Thoracic aorta (tissue), 2 donors: ENCODE measurements around the gene SPAG17. TPM values are rescaled to one million over a fixed set of nuclear protein-coding genes. Genes with fewer than 3 reads are reported as not detected.

Experiments
- ATAC-seq: fragments of 150-250 bp; one replicate; pipeline ENCODE4 v1.8.0; 2017; ENCODE audit warnings: low read depth; ENCODE audit not compliant: insufficient number of reproducible peaks, low FRiP score
- DNase-seq: peaks from one replicate; pipeline ENCODE4 v3.0.0-alpha.2; 2020; ENCODE audit warnings: low spot score
- H3K27ac ChIP-seq, 2 donors: fragments of 200-600 bp; sonication (generic); 1 replicate in 1 of 2; 2 replicates in 1 of 2; pipeline ENCODE4 v1.5.1; 2016; ENCODE audit warnings: mild to moderate bottlenecking in 2 of 2, moderate library complexity in 2 of 2
- H3K27me3 ChIP-seq: fragments of 200-600 bp; sonication (generic); replicated peaks from 2 replicates; pipeline ENCODE4 v1.6.0; 2016; ENCODE audit warnings: mild to moderate bottlenecking; ENCODE audit not compliant: insufficient read depth
- H3K36me3 ChIP-seq: fragments of 200-600 bp; sonication (generic); one replicate; pipeline ENCODE4 v1.5.1; 2016
- H3K4me1 ChIP-seq, 2 donors: fragments of 200-600 bp; sonication (generic); 1 replicate in 1 of 2; 2 replicates in 1 of 2; pipeline versions ENCODE4 v1.5.1 to v1.6.0; 2016; ENCODE audit warnings: low read depth in 2 of 2, mild to moderate bottlenecking in 1 of 2; ENCODE audit not compliant: control insufficient read depth in 1 of 2
- H3K4me3 ChIP-seq: fragments of 200-600 bp; sonication (generic); 2 replicates; pipeline ENCODE4 v1.5.1; 2016; ENCODE audit warnings: mild to moderate bottlenecking
- H3K9me3 ChIP-seq: fragments of 200-600 bp; sonication (generic); 2 replicates; pipeline ENCODE4 v1.5.1; 2016
- total RNA-seq, 2 donors: library from RNA; depleted of rRNA; stranded (reverse); fragments of >200 nt; gene quantifications; one replicate each; pipeline versions ENCODE4 v1.1.0 to v1.2.3, GENCODE V29; 2016
- TF ChIP-seq, protein P1 (sequence below): fragments of 200-600 bp; sonication (generic); IDR thresholded peaks from one replicate; pipeline ENCODE4 v1.5.1; 2019; ENCODE audit warnings: antibody characterized with exemption

Gene SPAG17
- total RNA-seq, 2 donors from 2014 or later = not detected

DNA sequence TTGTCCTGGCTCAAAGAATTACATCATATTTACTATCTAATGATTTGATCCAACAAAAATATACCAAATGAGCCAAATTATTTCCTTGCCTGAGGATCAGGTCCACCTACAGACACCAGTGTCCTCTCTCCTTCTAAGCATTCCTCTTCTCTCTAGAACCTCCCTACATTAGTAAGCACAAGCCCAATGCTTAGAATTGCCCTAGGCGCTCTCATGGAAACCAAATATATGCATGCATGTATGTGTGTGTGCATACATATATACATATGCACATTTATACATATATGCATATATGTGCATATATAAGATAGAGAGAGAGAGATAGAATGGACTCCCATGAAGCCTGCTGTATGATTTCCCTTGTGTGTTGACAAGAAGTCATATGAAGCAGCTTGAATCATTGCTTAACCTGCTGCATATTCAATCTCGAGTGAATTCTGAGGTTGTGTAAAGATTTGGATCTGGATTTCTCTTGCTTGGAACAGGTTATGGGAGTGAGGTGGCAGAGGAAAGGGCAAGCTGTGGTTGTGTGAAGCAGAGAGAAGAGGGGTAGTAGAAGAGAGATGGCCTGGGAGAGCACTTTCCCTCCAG is 66.1 kb downstream of the SPAG17 start:
- Histone ChIP-seq H3K27ac (no peak overlapping the region), H3K27me3 (no peaks in the 10 kb centered on the region), H3K36me3 (no peaks in the 10 kb centered on the region), H3K9me3 (no peaks in the 10 kb centered on the region), H3K4me3 (no peak overlapping the region), H3K4me1 (no peaks in the 10 kb centered on the region)
- DNase-seq = no peak
- TF ChIP-seq, protein P1, sequence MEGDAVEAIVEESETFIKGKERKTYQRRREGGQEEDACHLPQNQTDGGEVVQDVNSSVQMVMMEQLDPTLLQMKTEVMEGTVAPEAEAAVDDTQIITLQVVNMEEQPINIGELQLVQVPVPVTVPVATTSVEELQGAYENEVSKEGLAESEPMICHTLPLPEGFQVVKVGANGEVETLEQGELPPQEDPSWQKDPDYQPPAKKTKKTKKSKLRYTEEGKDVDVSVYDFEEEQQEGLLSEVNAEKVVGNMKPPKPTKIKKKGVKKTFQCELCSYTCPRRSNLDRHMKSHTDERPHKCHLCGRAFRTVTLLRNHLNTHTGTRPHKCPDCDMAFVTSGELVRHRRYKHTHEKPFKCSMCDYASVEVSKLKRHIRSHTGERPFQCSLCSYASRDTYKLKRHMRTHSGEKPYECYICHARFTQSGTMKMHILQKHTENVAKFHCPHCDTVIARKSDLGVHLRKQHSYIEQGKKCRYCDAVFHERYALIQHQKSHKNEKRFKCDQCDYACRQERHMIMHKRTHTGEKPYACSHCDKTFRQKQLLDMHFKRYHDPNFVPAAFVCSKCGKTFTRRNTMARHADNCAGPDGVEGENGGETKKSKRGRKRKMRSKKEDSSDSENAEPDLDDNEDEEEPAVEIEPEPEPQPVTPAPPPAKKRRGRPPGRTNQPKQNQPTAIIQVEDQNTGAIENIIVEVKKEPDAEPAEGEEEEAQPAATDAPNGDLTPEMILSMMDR = no peak
- ATAC-seq = no peak

DNA sequence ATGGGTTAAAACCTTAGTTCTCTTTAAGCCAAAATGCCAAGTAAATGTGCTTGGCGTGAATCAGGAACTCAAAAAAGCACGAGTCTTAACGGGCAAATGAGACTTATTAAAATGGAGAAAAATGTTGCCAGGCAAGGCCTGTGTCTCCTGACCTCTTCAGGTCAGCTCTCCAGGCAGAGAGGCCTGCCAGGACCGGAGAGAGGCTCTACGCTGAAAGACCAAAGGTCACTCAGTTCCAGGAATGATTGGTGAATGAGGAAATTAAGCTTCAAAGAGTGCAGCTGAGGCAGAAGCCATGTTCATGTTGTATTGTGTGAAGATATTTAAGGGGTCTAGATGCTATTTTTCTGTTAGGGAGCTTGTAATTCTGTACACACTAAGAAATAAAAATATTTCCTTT is 66.6 kb downstream of the SPAG17 start:
- H3K36me3 ChIP-seq = no peaks in the 10 kb centered on the region
- H3K27ac ChIP-seq = no peak overlapping the region
- H3K4me1 ChIP-seq = no peaks in the 10 kb centered on the region
- ATAC-seq (no peak), DNase-seq (no peak)
- no peak overlapping the region for H3K4me3 ChIP-seq
- H3K9me3 ChIP-seq = no peaks in the 10 kb centered on the region
- no peaks in the 10 kb centered on the region for H3K27me3 ChIP-seq
- TF ChIP-seq, protein P1 = no peak

DNA sequence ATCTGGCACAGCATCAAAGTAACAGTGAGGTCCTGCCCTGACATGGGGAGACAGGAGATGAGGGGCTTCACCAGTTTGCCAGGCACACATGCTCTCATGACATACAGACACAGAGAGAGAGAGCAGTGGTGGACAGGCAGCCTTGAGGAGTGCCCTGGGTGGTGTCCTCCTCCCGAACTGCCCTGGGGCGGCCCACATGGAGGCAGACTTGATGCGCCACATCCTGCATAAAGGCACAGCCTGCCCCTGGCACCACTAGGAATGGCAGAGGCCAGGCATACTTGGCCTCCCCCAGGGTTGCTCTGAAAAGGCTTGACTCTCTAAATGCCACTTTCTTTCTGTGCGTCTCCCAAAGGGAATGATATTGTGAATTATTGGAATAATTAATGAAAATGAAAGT is 67.5 kb downstream of the SPAG17 start:
- DNase-seq (no peak), ATAC-seq (no peak)
- Histone ChIP-seq H3K9me3 (no peaks in the 10 kb centered on the region), H3K36me3 (no peaks in the 10 kb centered on the region), H3K4me3 (no peak overlapping the region), H3K4me1 (no peaks in the 10 kb centered on the region), H3K27me3 (no peaks in the 10 kb centered on the region), H3K27ac (no peak overlapping the region)
- TF ChIP-seq, protein P1 = no peak

DNA sequence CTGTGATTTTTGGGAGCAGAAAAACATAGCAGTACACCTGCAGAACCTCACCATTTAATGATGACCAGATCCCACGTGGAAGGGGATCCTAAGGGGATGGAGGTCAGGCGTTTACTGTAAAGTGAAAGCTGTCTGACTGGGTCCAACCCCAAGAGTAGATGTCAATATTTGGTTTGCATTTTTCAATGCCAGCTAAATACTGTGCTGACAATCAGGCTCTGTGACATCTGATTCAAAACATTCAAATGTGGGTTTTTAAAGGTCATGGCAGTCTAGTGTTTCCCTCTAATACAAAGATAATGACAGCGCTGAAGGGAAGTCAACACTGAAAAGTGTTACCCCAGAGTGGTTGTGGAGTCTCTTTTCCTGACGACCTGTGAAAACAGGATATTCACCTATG is 68.1 kb downstream of the SPAG17 start:
- no peak for ATAC-seq
- Histone ChIP-seq H3K9me3 (no peaks in the 10 kb centered on the region), H3K27ac (no peak overlapping the region), H3K36me3 (no peaks in the 10 kb centered on the region), H3K4me3 (no peak overlapping the region), H3K27me3 (no peaks in the 10 kb centered on the region), H3K4me1 (no peaks in the 10 kb centered on the region)
- TF ChIP-seq, protein P1 = no peak
- DNase-seq = no peak

DNA sequence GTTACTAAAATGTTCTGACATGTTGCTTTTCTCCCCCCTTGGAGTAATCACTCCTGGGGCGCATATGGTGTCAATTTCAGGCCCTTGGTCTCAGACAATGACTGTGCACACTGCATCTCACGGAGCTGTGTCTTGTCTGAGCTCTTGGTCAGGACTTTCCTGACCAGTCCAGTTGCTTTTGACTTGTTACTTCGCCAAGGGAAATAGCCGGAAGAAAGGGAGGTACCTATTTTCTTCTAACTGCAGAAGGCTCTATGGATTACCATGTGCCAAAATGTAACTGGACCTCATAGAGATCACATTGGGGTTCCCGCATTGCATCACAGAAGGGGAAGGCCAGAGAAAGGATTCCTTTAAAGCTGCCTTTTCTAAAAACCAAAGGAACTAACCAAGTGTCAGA is 68.6 kb downstream of the SPAG17 start:
- DNase-seq (no peak), ATAC-seq (no peak)

More for the DNA sequence above, 68.6 kb downstream of the SPAG17 start:
- Histone ChIP-seq H3K27me3 (no peaks in the 10 kb centered on the region), H3K4me3 (no peak overlapping the region), H3K9me3 (no peaks in the 10 kb centered on the region), H3K4me1 (no peaks in the 10 kb centered on the region), H3K36me3 (no peaks in the 10 kb centered on the region), H3K27ac (no peak overlapping the region)
- TF ChIP-seq, protein P1 = no peak
